ENCODE results near the gene TNP2.
"Not testable (repeated sequence)": the region's sequence is repeated elsewhere in the genome, so short reads cannot be mapped to it uniquely, and the experiment has no call there.

Gene TNP2

DNA sequence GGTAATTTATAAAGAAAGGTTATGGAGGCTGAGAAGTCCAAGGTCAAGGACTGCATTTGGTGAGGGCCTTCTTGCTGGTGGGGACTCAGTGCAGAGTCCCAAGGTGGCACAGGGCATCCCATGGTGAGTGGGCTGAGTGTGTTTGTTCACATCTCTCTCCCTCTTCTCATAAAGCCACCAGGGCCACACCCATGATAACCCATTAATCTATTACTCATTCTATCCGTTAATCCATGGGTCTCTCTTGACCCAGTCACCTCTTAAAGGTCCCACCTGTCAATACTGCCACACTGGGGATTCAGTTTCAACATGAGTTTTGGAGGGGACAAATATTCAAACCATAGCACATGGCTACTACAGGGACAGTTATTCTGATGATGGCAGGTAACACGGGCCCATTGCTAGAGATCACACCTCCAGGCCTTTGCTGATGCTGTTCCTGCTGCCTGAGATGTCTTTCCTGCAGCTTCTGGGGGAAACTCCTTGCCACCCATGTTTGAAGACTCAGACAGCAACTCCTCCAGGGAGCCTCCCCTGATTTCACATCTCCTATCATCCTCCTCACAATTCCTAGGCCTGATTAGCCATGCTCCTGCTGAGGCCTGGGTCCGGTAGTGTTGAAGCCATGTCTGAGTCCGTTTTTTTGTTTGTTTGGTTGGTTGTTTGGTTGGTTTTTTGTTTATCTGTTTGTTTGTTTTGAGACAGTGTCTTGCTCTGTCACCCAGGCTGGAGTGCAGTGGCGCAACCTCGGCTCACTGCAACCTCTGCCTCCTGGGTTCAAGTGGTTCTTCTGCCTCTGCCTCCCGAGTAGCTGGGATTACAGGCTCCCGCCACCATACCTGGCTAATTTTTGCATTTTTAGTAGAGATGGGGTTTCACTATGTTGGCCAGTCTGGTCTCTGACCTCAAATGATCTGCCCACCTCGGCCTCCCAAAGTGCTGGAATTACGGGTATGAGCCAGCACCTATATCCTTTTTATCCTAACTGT lies 29.2 kb downstream of the TNP2 start:
- DNase-seq (ENCODE audit: low read depth), result no peak

DNA sequence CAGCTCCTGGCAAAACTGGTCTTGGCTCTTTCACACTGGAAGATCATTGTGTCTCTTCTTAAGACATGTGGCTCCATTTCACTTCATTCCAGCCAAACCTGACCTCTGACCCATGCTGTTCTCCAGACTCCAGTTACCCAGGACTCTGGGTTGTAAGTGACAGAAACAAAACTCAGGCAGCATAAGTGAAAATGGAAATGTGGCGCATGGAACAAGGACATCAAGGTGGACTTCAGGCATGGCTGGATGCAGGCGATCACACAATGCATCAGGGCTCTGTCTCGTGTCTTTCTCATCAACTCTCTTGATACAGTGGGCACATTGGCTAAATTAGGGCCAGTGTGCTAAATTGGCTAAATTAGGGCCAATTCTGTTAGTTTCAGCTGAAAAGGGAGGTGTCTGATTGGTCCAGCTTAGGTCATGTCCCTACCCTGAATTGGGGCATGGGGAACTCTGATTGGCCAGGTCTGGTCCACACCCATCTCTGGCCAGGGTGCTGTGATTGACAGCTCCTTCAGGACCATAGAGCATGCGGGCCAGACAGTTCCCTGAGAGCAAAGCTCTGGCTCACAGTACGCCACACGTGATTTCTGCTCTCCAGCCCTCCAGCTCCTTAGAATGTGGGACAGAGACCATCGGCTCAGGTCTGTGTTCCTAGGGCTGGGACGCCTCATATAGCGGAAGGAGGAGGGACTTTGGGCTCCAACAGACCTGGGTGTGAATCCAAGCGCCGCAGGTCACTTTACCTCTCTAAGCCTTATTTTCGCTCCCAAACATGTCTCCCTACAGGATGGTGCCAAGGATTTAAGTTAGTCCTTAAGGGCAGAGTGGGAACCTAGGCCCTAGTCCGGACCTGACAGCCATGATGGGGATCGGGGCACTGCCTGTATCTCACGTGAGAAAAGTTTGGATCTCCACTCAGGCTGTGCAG lies 30.6 kb downstream of the TNP2 start:
- DNase-seq (ENCODE audit: low read depth), result no peak

DNA sequence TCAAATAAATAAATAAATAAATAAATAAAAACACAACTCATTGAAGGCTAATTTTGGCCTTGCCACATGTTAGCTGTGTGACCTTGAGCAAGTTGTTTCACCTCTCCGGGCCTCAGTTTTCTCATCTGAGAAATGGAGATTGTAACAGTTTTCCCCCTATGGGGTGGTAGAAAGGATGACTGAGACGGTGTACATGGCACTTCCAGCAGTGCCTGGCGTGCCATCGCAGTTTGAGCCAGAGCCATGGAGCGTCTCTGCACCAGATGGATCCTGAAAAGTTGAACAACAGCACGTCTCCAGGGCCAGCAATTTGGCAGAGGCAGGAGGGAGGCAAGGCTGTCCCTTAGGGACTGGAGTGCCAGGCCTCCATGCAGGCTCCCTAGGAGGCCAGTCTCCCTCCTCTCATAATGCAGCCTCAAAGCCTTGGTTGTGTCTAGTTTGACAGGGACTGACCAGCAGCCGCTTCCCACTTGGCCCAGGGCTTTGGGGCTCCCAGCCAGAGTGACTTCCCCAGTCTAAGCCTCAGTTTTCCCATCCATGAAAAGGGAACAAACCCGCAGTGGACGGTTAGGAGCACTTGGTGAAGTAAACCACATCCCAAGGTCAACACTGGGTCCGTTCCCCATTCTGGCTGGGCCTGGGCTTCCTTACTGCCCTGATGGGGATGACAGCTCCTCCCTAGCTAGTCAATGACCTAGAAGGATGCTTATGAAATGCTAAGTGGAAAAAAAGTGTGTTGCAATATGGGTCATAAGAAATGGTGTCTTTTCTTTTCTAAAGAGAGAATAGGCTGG lies 32.5 kb downstream of the TNP2 start:
- DNase-seq (ENCODE audit: low read depth), result peak; percentile 68

DNA sequence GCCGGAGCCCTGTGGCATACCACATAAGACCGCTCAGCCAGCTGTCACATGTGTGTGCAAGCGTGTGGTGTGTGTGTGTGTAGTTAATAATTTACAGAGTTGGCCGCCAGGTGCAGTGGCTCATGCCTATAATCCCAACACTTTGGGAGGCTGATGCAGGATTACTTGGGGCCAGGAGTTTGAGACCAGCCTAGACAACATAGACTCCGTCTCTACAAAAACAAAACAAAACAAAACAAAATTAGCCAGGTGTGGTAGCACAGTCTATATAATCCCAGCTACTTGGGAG lies 33.5 kb downstream of the TNP2 start:
- DNase-seq (ENCODE audit: low read depth), result no peak

DNA sequence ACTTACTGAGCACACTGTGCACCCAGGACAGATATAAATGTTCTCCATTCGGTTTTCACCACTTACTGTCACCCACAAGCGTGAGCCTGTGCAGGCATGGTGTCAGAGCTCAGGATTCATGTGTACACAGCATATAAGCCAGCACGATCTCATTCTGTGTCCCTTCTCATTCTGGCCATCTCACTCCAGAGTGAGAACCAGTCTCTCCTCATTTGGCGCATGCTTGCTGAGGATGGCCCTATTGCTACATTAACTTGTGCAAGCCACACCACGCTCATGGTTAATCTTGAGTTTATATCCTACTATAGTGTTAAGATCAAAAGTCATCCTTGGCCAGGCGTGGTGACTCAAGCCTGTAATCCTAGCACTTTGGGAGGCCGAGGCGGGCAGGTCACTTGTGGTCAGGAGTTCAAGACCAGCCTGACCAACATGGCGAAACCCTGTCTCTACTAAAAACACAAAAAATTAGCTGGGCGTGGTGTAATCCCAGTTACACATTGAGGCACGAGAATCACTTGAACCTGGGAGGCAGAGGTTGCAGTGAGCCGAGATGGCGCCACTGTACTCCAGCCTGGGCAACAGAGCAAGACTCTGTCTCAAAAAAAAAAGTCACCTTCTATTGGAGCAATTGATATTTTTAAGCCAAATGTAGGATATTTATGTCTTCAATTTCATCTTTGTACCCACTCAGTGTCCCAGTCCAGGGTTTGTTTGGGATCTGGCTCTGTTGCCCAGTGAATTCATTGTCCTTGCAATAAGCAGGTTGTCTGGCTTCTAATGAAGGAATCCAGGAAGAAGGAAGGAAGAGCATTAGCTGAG lies 34.0 kb downstream of the TNP2 start:
- peak; percentile 84 for DNase-seq (ENCODE audit: low read depth)

DNA sequence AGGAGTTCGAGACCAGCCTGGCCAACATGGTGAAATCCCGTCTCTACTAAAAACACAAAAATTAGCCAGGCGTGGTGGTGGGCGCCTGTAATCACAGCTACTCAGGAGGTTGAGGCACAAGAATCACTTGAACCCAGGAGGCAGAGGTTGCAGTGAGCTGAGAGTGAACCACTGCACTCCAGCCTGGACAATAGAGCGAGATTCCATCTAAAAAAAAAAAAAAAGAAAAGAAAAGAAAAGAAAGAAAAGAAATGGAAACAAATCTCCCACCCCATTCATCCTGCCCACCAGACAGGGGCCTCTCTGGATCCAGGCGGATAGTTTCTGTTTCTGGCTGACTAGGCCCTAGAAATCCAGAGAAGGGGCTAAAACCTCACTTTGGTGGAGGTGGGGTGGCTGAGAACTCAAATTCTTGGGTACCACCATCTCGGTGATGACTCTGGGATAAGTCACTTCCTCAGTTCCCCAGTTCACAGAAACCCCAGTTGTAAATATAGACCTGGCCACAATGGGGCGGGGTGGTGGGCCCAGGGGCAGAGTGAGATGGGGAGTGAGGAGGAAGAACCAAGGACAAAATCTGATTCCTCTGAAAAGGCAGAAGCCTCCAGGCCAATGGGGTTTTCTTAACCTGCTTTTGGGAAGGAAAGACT lies 35.3 kb downstream of the TNP2 start:
- no peak for DNase-seq (ENCODE audit: low read depth)

DNA sequence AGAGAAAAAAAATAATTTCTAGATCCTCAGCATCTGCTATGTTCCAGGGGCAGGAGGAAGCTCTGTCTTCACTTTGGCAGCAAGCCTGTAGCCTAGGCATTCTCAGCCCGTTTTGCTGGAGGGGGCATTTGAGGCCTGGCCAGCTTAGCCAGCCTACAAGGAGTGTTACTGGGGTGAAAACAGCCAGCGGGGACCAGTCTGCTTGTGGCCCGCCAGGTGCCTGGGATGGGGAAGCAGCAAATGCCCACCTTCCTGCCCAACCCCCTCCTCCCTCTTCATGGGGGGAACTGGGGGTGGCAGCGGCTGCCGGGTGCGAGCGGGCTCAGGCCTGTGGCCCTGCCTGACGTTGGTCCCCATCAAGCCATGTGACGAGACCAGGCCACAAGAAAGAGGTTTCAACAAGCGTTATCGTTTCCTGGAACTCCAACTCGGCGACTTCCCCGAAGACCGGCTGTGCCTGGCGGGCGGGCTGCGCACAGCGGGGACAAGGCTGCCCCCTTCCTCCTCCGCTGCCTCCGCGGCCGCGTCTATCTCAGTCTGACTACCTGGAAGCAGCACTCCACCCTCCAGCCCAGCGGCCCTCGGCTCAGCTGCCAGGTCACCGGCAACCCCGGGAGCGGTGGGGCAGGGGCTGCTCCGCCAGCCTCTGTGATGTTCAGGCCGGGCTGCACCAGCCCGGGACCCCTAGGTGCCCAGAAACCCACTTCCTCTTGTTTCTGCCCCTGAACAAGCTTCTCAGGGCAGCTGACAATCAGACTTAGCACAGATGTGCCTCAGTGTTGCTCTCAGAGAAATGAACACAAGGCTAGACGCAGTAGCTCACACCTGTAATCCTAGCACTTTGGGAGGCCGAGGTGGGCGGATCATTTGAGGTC lies 36.0 kb downstream of the TNP2 start:
- DNase-seq (ENCODE audit: low read depth), result no peak

DNA sequence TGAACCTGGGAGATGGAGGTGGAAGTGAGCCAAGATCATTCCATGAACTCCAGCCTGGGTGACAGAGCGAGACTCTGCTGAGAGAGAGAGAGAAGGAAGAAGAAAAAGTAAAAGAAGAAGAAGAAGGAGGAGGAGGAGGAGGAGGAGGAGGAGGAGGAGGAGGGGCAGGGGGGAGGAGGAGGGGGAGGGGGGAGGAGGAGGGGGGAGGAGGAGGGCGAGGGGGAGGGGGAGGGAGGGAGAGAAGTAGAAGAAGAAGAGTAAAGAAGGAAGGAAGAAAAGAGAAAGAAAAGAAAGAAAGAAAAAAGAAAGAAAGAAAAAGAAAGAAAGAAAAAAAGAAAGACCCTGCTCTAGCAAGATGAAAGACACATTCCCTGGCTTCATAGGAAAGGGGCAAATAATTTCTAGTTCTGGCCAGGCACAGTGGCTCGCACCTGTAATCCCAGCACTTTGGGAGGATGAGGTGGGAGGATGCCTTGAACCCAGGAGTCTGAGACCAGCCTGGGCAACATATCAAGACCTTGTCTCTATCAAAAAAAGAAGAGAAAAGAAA lies 36.7 kb downstream of the TNP2 start:
- DNase-seq (ENCODE audit: low read depth), result no peak

DNA sequence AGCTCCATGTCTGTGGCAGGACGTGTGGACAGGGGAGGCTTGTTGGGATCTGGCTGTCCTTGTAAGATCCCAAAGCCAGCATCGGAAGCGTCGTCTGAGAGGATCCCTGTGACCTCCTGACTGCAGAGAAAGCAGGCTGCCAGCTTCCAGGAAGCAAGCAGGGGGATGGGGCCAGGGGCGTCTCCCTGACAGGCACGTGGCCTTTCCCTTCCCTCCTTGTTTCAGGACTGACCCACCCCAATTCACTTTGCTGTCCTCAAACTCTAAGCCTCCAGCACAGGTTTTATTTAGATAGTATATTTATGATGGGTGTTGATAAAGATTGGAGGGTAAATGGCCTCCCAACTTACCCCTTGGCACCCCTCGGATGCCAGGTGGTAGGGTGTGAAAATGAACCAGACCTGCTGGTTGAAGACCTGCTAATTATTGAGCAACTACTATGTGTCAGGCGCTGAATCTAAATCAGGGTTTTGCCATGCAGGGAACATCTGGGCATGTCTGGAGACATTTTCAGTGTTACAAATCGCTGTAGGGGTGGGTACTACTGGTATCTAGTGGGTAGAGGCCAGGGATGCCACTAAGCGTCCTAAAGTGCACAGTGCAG lies 37.7 kb downstream of the TNP2 start:
- no peak for DNase-seq (ENCODE audit: low read depth)

DNA sequence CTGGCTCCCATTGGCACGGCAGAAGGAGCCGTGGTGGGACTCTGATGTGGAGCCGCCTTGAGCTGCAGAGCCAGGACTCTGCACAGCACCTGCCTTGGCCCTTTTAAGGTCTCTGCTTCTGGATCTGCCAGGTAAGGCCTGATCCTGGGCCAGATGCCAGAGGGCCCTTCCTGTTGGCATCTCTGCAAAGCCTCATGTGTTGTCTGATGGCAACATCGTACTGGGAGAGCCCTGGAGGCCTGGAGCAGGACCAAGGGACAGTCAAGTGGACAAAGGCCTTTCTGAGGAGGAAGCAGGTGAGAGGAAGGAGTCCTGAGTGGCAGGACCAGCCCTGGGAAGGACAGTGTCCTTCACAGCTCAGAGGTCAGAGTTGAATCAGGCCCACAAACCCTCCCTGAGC lies 39.2 kb downstream of the TNP2 start:
- no peak for DNase-seq (ENCODE audit: low read depth)

DNA sequence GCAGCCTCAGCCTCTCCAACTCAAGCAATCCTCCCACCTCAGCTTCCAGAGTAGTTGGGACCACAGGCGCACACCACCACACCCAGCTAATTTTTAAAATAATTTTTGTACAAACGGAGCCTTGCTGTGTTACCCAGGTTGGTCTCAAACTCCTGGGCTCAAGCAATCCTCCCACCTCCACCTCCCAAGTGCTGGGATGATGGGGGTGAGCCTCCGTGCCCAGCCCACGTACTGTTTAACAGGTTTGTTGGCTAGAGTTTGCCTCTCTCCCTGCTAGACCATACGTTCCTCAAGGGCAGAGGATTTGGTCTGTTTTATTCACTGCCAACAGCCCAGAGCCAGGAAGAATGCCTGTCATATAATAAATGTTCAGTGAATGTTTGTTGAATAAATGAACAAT lies 39.7 kb downstream of the TNP2 start:
- DNase-seq (ENCODE audit: low read depth), result no peak

DNA sequence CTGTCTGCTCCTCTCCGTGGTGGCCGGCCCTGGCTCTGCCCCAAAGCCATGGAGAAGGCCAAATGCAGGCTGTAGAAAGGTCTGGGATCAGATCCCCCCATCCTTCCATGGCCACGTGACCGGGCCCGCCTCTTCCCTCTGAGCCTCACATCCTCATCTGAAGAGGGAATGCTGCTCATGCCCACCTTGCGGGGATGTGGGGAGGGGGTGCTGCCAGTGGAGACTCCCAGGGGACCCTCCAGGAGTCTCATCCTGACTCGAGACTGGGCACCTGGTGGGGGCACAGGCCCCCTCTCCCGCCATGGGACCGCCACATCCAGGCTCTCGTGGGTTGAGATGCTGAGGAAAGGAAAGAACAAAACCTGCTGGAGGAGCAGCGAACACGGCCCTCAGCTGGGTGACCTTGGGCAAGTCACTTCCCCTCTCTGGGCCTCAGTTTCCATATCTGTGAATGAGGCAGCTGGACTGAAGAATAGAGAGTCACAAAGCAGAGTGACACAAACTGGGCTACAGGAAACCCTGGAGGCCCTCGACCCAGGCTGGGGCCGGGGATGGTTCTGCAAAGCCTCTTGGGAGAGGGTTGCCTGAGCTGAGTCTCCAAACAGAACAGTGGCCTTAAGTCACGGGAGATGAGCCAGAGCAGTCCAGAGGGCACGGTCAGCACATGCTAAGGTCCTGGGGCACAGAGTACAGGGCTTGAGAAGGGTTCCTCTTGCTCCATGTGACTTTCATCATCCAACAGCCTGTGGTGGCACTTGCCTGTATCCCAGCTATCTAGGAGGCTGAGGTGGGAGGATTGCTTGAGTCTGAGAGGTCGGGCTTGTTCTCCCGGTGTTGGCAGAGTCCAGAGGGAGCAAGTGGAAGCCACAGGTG lies 43.2 kb downstream of the TNP2 start:
- DNase-seq (ENCODE audit: low read depth), result no peak

DNA sequence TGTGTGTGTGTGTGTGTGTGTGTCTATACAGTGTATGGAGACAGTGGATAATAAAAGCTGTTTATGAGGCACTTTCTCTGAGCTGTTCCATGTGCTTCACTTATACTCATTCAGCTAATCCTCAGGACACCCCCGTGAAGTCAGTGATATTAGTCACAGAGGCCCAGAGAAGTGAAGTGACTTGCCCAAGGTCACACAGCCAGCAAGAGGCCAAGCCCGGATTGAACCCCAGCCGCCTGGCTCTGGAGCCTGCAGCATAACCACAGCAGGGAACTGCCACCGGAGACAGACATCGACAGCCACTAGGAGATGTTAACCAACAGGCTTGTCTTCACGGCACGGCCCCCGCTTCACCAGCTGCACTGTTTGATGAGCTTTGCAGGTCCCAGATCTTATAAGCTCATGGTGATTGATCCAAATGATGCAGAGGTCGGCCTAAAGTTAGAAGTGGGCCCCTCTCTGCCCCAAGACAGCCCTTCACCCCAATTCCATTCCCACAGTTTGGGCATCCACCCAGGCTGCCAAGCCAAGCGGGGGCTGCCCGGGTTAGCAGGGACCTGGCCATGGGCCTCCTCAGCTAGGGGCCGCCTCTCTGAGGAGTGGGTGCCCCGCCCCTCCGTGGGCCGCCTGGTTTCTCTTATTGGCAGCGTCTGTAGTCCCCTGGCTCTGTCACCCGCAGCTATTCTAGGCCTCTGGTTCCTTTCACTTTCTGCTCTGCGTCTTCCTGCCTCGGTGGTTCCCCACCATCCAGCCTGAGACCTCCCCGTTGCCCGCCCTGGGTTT lies 44.0 kb downstream of the TNP2 start:
- peak; percentile 17 for DNase-seq (ENCODE audit: low read depth)

DNA sequence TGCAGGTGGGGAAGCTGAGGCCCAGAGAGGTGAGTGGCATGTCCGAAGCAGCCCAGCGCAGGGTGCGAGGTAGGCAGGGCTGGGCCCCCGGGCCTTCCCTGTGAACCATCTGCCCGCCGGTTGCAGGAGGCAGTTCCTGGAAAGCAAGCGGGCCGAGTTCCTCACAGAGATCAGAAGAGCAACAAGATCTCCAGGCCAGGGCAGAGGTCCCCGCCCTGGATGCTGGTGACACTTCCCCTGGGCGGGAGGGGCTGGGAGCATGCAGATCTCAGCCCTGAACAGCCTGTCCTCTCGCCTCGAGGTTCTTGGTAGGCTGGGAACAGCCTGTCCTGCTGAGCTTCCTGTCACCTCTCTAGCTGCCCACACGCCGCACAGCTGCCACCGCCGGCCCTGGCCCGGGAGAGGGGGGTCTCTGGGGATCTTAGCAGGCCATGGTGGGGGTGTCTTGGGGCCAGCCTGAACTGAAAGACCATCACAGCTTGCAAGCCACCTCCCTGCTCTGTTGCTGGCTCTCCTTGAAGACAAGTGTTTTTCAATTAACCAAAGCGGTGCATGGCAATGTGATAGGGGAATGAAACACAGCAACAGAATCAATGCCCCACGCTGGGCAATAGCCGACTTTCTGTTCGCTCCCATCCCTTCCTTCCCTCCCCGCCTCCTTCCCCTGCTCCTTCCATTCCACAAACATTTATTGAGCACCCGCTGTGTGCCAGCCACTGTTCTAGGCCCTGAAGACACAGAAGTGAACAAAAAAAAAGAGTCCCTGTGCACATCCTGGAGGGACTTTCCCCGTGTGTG lies 44.8 kb downstream of the TNP2 start:
- DNase-seq (ENCODE audit: low read depth), result no peak

DNA sequence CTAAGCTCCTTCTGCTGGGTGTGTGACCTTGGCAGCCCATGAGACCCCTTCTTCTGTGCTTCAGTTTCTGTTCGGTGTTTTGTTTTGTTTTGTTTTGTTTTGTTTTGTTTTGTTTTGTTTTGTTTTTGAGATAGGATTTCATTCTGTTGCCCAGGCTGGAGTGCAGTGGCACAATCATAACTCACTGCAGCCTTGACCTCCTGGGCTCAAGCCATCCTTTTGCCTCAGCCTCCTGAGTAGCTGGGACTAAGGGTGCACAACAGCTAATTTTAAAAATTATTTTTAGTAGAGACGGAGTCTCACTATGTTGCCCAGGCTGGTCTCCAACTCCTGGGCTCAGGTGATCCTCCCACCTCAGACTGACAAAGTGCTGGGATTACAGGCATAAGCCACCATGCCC lies 48.6 kb downstream of the TNP2 start:
- not testable (repeated sequence) for DNase-seq (ENCODE audit: low read depth)

DNA sequence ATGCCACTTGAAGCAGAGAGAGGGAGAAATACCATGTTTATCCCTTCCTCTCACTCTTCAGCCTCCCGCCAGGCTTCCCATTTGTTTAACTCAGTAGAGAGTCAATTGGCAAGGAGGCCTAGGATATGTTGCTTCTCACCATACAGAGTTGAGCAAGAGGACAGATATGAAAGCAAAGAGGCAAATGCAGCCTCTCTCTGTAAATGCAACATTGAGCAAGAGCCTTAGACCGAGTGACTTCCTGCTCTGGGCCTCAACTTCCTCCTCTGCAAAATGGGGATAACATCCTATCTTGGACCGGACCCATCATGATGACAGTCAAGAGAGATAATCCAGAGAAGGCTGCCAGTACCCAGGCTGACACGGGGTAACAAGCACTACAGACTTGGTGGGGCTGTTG lies 49.9 kb downstream of the TNP2 start:
- DNase-seq (ENCODE audit: low read depth), result no peak

DNA sequence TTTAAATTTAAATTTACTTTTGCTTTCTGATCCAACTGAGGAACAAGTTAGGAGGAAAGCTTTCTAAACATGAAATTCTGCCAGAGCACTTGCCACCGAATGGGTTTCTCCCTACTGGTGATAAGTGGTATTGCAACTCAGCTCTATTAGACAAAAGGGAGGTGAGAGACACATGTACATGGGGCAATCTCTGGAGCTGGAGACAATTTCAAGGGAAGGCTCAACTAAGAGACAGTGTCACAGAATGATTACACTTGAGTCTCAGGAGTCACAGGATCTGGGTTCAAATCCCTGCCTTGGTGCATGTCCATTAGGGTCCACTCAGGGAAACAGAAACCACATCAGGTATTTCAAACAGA lies 50.5 kb downstream of the TNP2 start:
- no peak for DNase-seq (ENCODE audit: low read depth)
